Fibroblast of gingiva (primary cell): ENCODE results near the gene IRF4.

ENCODE experiments used
- DNase-seq: peaks from one replicate; pipeline ENCODE4 v3.0.0-alpha.2; 2011; ENCODE audit warnings: low read depth

Gene IRF4

GRCh38 chr6:444653-445275 lies 53.2 kb downstream of the IRF4 start:
- no peak for DNase-seq

- no peak for DNase-seq
These were observed 54.2 kb downstream of the IRF4 start for GRCh38 chr6:445571-446417.

- DNase-seq = no peak
These were observed 55.1 kb downstream of the IRF4 start for GRCh38 chr6:446418-447366.

GRCh38 chr6:447381-448165 lies 56.0 kb downstream of the IRF4 start:
- DNase-seq = no peak

- no peak for DNase-seq
These were observed 56.9 kb downstream of the IRF4 start for GRCh38 chr6:448296-449056.

- DNase-seq = no peak
These were observed 57.5 kb downstream of the IRF4 start for GRCh38 chr6:449057-449430.

- DNase-seq = no peak
These were observed 58.2 kb downstream of the IRF4 start for GRCh38 chr6:449486-450419.

GRCh38 chr6:451336-451735 lies 59.8 kb downstream of the IRF4 start:
- no peak for DNase-seq

- no peak for DNase-seq
These were observed 60.3 kb downstream of the IRF4 start for GRCh38 chr6:451847-452246.

GRCh38 chr6:452301-453067 lies 60.9 kb downstream of the IRF4 start:
- DNase-seq = peak; percentile 61

- DNase-seq = peak; percentile 56
These were observed 61.6 kb downstream of the IRF4 start for GRCh38 chr6:453152-453551.

GRCh38 chr6:454148-454991 lies 62.8 kb downstream of the IRF4 start:
- DNase-seq = no peak

- DNase-seq = no peak
These were observed 63.5 kb downstream of the IRF4 start for GRCh38 chr6:455006-455585.

GRCh38 chr6:455835-456234 lies 64.3 kb downstream of the IRF4 start:
- no peak for DNase-seq

GRCh38 chr6:456358-456867 lies 64.9 kb downstream of the IRF4 start:
- DNase-seq = no peak

- DNase-seq = no peak
These were observed 65.3 kb downstream of the IRF4 start for GRCh38 chr6:456887-457286.
